GM21619 (cell line): ENCODE results near the gene PRR18.

Experiments
- ATAC-seq: cut with Tn5 transposase; IDR thresholded peaks from one replicate; pipeline ENCODE4 v1.9.1; 2021; ENCODE audit not compliant: unreplicated experiment

The PRR18 gene

DNA sequence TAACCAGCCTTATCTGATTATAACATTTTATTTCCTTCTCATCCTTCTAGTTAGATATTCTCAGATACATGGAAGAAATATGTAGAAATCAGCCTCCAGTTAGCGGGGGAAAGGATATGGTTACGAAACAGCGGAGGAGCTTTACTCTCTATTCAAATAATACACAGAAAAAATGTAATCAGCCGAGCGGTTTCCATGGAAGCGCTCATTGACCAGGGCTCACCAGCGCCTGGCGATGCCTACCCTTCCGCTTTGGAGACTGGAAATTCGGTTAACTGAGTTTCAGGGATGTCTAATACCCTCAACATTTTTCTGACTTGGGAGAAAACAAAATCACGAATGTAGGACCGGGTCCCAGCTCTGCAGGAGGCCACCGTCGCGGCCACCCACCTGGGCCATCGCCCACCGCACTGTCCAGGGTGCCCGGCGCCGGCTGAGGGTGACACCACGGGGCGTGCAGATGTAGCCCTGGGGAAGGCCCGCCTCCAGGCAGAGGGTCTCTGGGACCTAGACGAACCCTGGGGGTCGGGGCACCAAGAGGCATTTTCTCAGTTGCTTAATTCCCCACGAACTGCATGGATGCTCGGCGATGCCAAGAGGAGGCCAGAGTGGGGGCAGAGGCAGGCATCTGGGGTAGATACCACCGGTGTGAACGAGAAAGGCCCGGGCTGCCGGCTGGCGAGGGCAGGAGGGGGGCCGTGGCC is 1.7 kb downstream of the PRR18 start:
- ATAC-seq = no peak

DNA sequence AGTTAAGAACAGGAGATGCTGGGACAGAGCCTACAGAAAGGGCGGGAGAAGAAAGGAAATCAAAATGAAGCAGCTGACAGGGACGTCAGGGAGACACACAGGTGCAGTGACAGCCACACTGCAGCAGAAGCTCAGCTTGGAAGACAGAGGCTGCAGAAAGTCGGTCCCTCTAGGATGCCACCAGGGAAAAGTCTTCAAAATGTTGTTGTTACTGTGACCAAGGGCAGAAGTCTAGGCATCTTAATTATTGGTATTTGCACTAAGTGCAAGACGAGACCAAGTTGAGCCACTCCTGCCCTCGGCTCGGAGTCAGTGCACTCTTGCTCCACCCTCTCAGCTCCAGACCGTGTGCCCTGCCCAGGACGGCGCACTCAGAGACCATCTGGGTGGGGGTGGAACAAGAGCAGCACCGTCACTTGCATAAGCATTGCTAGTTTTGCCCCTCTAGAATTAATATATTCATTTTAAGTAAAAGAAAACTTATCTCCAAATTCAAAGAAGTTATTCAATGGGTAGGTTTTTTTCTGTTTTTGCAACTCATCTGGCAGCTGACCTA is 2.6 kb downstream of the PRR18 start:
- no peak for ATAC-seq

- no peak for ATAC-seq
Measured at GRCh38 chr6:166304106-166304505, 4.1 kb downstream of the PRR18 start.

GRCh38 chr6:166301611-166302529 is 6.3 kb downstream of the PRR18 start:
- ATAC-seq = no peak

GRCh38 chr6:166300357-166300987 is 7.7 kb downstream of the PRR18 start:
- ATAC-seq = no peak

- ATAC-seq = no peak
Measured at GRCh38 chr6:166297606-166298005, 10.6 kb downstream of the PRR18 start.

DNA sequence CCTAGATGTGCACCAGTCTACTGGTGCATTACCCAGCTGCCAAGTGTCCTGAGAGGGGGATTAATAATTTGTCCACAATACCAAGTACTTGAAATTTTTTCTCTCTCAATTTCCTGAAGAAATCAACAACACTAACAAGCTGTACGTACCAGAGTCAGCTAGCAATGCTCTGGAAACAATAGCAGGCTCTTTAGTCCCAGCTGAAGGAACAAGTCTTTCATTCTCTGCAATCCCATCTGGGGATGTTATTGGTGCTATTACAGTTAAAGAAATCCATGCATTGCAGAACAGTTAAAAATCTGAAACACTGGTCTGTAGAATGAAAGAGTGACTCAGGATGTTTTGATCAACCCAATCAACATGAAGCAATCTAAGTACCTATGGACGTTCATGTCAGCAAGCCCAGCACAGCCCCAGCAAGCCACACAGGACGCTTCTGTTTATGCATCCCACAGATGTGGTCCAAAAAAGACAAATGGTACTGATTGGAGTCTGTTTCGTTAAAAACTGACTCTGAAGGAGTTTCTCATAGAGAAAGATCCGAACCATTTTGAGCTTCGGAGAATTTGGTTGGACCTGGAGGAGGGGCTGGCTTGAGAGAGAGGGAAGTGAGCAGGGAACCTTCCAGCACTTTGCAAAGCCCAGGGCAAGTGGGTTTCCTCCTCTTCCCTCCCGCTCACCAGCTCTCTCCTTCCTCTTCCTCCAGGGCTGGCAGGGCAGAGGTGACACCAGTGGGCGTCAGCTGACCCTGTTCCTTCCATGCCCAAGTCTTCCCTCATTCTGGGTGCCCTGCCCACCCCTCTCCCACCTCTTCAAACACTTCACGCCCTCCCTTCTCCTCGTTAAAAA is 11.9 kb downstream of the PRR18 start:
- ATAC-seq = no peak

DNA sequence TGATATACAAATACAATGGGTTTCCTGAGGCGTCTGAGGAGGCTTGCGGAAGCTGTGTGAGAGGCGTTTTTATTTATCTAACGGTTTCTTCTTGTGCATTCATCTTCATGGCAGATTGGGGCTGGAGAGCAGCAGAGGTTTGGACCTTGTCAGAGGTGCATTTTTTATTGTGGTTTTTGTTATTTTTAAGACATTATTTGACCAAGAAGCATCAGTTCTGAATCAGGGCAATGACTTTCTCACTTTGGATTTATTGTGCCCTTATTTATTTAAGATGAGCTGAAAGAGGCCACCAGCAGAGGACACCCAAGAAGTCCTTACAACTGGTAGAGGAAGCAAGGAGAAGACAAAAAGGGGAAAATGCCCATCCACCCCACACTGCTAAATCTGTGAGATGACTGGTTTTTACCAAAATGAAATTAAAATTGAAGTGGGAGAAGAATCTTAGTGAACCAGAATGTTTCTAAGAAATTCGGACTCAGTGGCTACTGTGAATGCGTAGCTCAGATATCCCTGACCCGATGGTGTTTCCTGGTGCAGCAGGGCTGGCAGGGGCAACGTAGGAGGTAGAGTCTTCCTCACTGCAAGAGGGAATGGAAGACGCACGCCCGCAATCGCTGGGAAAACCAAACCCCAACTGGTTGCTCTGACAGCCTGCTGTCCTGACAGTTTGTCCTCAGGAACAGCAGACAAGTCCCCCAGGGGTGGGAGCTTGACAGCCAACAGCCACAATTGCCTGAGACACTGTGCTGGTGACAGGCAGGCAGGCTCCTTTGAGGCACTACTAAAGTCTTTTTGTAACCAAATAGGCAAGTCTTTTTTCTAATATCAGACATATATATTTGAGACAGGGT is 14.2 kb downstream of the PRR18 start:
- ATAC-seq = no peak

GRCh38 chr6:166289207-166290060 is 18.8 kb downstream of the PRR18 start:
- no peak for ATAC-seq

GRCh38 chr6:166286839-166287271 is 21.3 kb downstream of the PRR18 start:
- peak; percentile 98 for ATAC-seq

DNA sequence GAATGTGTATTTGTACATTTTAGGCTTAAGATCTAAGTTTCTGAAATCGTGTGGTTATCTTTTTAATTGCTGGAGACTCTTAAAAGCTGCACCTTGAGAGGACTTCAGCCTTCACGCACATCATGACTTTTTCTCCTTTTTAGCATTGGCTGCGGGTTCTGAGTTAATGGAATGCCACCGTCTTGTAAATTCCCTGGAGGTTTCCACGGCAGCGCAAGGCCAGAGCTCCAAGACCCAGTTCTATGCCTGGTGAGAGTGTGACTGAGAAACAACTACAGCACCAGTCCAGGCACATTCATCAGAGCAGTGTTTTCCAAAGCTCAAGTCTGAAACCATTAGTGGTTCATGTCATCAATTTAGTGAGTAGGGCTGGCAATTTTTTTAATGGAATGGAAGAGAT is 23.0 kb downstream of the PRR18 start:
- no peak for ATAC-seq

DNA sequence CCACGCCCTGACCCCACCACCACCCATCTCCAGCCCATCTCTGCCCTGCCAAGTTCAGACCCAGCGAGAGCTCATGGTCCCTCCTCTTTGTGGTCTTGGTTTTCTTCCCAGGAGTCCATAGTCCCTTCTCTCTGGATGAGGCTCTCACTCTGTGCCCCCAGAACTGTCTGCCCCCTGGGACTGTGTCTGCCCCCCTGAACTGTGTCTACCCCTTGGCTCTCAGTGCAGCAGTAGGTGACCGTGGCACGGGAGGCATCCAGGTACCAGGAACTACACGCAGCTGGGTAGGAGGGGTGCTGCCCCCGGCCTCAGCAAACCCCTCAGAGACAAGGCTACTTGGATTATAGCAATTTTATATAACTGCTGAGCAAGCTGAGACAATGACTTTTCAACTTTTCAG is 23.6 kb downstream of the PRR18 start:
- no peak for ATAC-seq

GRCh38 chr6:166282394-166283032 is 25.7 kb downstream of the PRR18 start:
- ATAC-seq = no peak

DNA sequence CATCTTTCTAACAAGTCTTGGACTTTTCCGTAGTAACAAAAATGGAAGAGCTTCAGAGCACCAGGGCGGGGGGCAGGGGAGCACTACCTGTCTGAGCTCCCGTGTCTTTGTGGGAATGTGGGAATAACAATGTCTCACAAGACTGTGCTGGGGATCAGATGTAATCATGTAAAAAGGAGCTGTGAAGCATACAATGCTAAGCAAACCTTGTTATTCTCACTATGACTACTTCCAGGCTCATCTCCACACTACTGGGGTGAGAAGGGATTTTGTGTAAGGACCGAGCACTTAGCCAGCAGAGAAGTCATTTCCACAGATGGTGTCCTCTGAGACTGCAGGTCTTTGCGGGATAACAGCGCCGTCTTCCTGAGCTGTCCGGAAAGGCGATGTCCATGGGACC is 27.1 kb downstream of the PRR18 start:
- peak; percentile 59 for ATAC-seq

DNA sequence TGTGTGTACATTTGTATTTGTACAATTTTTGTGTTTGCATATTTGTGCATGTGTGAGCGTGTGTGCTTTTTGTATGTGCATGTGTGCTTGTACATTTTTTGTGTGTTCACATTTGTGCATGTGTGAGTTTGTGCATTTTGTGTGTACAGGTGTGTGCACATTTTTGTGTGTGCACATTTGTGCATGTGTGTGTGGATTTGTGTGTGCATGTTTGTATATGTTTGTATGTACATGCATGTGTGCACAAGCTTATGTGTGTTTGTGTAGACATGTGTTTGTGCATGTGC is 28.9 kb downstream of the PRR18 start:
- ATAC-seq = no peak

- ATAC-seq = no peak
Measured at GRCh38 chr6:166278579-166279392, 29.4 kb downstream of the PRR18 start.

- ATAC-seq = no peak
Measured at GRCh38 chr6:166277892-166278578, 30.2 kb downstream of the PRR18 start.
